Measurements from ENCODE around the gene TPO.
"Not testable (repeated sequence)": the region's sequence is repeated elsewhere in the genome, so short reads cannot be mapped to it uniquely, and the experiment has no call there.

Gene TPO

GRCh38 chr2:1553671-1554295, 140.5 kb downstream of the TPO start:
- DNase-seq (ENCODE audit: low read depth, low spot score): no peak

- DNase-seq (ENCODE audit: low read depth, low spot score): no peak
Observed at GRCh38 chr2:1556286-1556685, 143.0 kb downstream of the TPO start.

GRCh38 chr2:1556776-1557466, 143.7 kb downstream of the TPO start:
- no peak for DNase-seq (ENCODE audit: low read depth, low spot score)

DNA sequence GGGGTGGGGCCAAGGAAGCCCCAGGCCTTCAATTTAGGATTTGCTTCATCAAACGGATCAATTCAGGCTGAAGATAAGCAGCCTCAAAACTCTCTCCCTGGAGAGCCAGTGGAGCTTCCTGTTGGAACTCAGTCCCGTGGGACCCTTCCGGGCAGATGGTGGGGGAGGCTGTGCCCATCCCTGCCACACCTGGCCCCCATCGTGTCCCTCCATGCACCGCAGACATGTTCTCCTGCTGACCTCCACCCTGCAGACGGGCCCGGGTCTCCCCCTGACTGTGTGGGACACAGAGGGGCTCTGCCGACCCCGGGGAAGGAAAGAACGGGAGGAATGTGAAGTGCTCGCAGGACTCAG, 144.2 kb downstream of the TPO start:
- DNase-seq (ENCODE audit: low read depth, low spot score): no peak

GRCh38 chr2:1559589-1560175, 146.4 kb downstream of the TPO start:
- no peak for DNase-seq (ENCODE audit: low read depth, low spot score)

GRCh38 chr2:1561259-1561658, 148.0 kb downstream of the TPO start:
- no peak for DNase-seq (ENCODE audit: low read depth, low spot score)

GRCh38 chr2:1561811-1562421, 148.7 kb downstream of the TPO start:
- no peak for DNase-seq (ENCODE audit: low read depth, low spot score)

DNA sequence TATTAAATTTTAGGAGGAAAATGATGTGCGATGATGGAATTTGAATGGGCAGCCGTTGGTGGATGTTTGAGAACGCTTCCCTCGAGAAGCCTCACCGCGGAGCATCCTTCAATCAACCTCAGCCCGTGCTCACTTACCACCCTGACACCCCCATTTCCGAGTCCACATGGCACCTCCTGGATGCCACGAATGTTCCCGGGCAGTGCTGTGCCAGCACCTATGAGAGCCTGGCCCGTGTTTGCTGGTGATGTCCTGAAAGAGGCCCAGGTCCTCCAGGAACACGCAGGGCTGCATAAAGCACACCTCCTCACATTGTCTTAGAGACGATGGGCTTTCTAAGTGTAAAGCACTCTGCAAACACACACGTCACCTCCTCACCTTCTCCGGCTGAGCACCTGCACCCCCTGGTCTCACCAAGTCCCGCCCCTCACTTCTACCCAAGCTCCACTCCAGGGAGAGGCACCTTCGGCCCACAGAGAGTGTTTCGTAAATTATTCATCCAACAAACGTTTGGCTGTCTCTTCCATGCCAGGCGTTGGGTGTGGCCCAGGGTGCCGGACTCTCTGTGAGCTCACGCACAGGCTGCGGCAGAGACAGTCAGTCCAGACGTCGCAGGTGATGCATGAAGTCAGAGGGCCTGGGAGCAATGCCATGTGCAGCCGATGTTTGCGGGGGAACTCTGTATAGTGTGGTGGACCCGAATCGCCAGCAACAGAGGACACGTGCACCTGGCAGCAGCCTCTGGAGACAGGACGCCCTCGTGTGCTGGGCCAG, 150.0 kb downstream of the TPO start:
- no peak for DNase-seq (ENCODE audit: low read depth, low spot score)

GRCh38 chr2:1563943-1564891, 151.0 kb downstream of the TPO start:
- DNase-seq (ENCODE audit: low read depth, low spot score): no peak

DNA sequence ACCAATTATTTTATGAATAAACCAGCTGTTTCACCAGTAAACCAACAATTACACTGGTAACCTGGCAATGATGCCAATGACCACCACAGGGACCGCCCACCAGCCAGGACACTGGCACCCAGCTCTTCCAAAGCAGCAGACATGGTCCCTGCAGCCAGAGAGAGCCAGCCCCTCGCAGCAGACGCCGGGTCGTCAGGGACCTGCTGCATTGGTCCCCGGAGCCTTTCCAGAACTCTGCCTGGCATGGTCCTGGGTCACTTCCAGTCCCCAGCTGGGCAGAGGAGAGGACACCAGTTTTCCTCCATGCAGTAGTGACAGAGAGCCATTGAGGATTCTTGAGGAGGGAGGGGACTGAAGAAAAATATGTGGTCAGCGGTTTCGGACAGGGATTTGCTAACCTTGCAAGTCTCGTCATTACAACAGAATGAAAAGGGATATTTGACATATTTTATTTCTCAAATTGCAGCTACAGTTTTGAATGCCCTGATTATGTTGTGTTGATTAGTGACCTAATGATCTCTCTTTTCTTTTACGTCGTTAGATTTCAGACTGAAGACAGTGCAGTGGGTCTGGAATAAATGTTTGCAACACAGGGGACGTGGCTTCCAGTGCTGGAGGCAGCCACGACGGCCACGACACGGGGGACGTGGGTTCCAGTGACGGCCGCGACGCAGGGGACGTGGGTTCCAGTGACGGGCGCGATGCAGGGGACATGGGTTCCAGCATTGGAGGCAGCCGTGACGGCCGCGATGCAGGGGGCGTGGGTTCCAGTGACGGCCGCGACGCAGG, 154.5 kb downstream of the TPO start:
- no peak for DNase-seq (ENCODE audit: low read depth, low spot score)

DNA sequence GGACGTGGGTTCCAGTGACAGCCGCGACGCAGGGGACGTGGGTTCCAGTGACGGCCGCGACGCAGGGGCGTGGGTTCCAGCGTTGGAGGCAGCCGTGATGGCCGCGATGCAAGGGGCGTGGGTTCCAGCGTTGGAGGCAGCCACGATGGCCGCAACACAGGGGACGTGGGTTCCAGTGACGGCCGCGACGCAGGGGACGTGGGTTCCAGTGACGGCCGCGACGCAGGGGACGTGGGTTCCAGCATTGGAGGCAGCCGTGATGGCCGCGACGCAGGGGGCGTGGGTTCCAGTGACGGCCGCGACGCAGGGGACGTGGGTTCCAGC, 155.0 kb downstream of the TPO start:
- DNase-seq (ENCODE audit: low read depth, low spot score): not testable (repeated sequence)

- DNase-seq (ENCODE audit: low read depth, low spot score): no peak
Observed at GRCh38 chr2:1569879-1570450, 156.7 kb downstream of the TPO start.

GRCh38 chr2:1571477-1572417, 158.5 kb downstream of the TPO start:
- no peak for DNase-seq (ENCODE audit: low read depth, low spot score)

DNA sequence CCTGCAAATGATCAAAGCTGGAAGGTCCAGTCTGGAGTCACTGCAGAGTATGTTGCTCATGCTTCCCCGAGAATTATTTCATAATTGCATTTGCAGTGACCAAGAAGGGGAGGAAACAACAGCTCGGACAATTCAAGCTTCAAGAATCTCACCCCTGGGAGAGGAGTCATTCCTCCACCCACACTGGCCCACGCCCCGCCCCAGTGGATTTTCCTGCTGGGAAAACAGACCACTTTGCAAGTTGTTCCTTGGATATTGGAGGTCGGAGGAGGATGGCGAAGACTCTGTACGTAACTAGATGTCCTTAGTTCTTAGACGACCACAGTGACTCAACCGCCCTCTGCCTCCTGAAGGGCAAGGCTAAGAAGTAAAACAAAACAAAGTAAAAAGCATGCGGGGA, 159.4 kb downstream of the TPO start:
- no peak for DNase-seq (ENCODE audit: low read depth, low spot score)

DNA sequence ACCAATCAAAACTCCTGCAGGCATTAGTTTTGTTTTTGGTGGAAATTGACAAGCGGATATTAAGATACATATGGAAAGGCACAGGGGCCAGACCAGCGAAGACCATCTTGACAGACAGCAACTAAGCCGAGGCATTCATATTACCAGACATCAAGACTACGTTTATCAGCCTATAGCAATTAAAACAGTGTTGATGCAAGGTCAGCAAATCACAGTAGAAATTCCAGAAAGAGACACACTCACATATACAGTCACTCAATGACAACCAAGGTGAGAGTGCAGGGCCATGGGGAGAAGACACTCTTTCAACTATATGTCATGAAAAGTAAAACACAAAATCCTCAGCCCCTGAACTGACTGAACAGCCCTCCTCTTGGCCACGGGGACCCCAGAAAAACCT, 164.6 kb downstream of the TPO start:
- no peak for DNase-seq (ENCODE audit: low read depth, low spot score)

DNA sequence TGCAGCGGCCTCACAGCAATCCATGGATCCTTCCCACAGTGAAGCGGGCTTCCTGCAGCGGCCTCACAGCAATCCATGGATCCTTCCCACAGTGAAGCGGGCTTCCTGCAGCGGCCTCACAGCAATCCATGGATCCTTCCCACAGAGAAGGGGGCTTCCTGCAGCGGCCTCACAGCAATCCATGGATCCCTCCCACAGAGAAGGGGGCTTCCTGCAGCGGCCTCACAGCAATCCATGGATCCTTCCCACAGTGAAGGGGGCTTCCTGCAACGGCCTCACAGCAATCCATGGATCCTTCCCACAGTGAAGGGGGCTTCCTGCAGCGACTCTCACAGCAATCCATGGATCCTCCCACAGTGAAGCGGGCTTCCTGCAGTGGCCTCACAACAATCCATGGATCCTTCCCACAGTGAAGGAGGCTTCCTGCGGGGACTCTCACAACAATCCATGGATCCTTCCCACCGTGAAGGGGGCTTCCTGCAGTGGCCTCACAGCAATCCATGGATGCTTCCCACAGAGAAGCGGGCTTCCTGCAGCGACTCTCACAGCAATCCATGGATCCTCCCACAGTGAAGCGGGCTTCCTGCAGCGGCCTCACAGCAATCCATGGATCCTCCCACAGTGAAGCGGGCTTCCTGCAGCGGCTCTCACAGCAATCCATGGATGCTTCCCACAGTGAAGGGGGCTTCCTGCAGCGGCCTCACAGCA, 168.1 kb downstream of the TPO start:
- DNase-seq (ENCODE audit: low read depth, low spot score): not testable (repeated sequence)

DNA sequence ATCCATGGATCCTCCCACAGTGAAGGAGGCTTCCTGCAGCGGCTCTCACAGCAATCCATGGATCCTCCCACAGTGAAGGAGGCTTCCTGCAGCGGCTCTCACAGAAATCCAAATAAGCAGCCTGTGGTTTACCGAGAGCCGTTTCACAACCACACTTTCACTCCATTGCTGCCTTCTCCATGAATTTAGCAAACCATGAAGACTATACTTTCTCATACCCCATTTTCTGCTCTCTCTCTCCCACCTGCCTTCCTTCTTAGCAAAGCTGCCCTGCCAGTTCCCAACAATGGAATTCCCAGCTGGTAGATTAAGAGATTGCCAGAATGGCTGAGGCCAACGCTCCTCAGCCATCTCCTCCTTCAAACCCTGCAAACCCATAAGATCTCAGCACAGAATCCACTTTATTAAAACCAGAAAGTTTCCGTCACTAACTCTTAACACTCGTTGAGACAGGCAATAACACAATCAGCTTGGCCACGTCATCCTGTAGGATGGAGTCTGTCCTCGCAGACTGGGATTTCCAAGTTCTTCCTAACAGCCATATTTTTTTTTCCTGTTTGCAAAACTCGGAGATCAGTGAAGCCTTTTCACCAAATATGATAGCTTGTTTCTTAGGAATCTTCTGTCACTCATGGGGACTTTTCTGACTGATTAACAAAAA, 168.8 kb downstream of the TPO start:
- DNase-seq (ENCODE audit: low read depth, low spot score): no peak

GRCh38 chr2:1582891-1583341, 169.7 kb downstream of the TPO start:
- no peak for DNase-seq (ENCODE audit: low read depth, low spot score)

Measured in iPS DF 19.7 (cell line).